Hepatocyte (in vitro differentiated cells): ENCODE results near the gene FAM53B. TPM values are rescaled to one million over a fixed set of nuclear protein-coding genes. Genes with fewer than 3 reads are reported as not detected.
A peak's percentile ranks its signal among the peaks of the same experiment; 100 is the strongest.

Experiments
- DNase-seq: peaks from one replicate; pipeline ENCODE4 v3.0.0-alpha.2; 2016; ENCODE audit warnings: low spot score
- H2AFZ ChIP-seq: fragments of 200-600 bp; sonication (generic); 2 replicates; pipeline ENCODE4 v1.6.0; 2016; ENCODE audit warnings: antibody characterized with exemption, mild to moderate bottlenecking
- H3K27ac ChIP-seq: fragments of 200-600 bp; sonication (generic); 2 replicates; pipeline ENCODE4 v1.5.1; 2016; ENCODE audit warnings: mild to moderate bottlenecking
- H3K27me3 ChIP-seq: fragments of 200-600 bp; sonication (generic); 2 replicates; pipeline ENCODE4 v1.6.1; 2016
- H3K36me3 ChIP-seq: fragments of 200-600 bp; sonication (generic); replicated peaks from 2 replicates; pipeline ENCODE4 v1.5.1; 2016; ENCODE audit warnings: low read depth; ENCODE audit not compliant: insufficient read depth
- H3K4me1 ChIP-seq: fragments of 200-600 bp; sonication (generic); 2 replicates; pipeline ENCODE4 v1.5.1; 2016; ENCODE audit warnings: mild to moderate bottlenecking, moderate library complexity; ENCODE audit not compliant: insufficient read depth
- H3K4me2 ChIP-seq: fragments of 200-600 bp; sonication (generic); 2 replicates; pipeline ENCODE4 v1.6.0; 2016
- H3K4me3 ChIP-seq: fragments of 200-600 bp; sonication (generic); 2 replicates; pipeline ENCODE4 v1.5.1; 2016; ENCODE audit warnings: mild to moderate bottlenecking
- H3K79me2 ChIP-seq: fragments of 200-600 bp; sonication (generic); 2 replicates; pipeline ENCODE4 v1.6.0; 2017; ENCODE audit warnings: mild to moderate bottlenecking
- H3K9me2 ChIP-seq: fragments of 200-600 bp; sonication (generic); replicated peaks from 2 replicates; pipeline ENCODE4 v1.6.0; 2017; ENCODE audit warnings: mild to moderate bottlenecking; ENCODE audit not compliant: insufficient read depth
- H3K9me3 ChIP-seq: fragments of 200-600 bp; sonication (generic); 2 replicates; pipeline ENCODE4 v1.5.1; 2016; ENCODE audit warnings: low read depth, mild to moderate bottlenecking
- H4K20me1 ChIP-seq: fragments of 200-600 bp; sonication (generic); 2 replicates; pipeline ENCODE4 v1.6.0; 2016; ENCODE audit warnings: mild to moderate bottlenecking; ENCODE audit not compliant: insufficient read depth, poor library complexity, severe bottlenecking
- CTCF ChIP-seq: fragments of 200-600 bp; sonication (generic); IDR thresholded peaks from 2 replicates; pipeline ENCODE4 v1.5.1; 2016; ENCODE audit warnings: antibody characterized with exemption, mild to moderate bottlenecking; ENCODE audit not compliant: poor library complexity
- EZH2 ChIP-seq: fragments of 200-600 bp; sonication (generic); IDR thresholded peaks from 2 replicates; pipeline ENCODE4 v1.6.1; 2016; ENCODE audit warnings: antibody characterized with exemption, mild to moderate bottlenecking, borderline replicate concordance
- EZH2phosphoT487 ChIP-seq: fragments of 200-600 bp; sonication (generic); IDR thresholded peaks from one replicate; pipeline ENCODE4 v1.6.1; 2018; ENCODE audit warnings: antibody characterized with exemption, mild to moderate bottlenecking, low read depth, moderate library complexity; ENCODE audit not compliant: unreplicated experiment, severe bottlenecking
- WGBS: methylation state at CpG from one replicate; pipeline ENCODE4 v1.1.6; 2016; ENCODE audit warnings: low lambda C conversion rate; ENCODE audit errors: missing lambda C conversion rate; 5-methylcytosine and 5-hydroxymethylcytosine counted together
- polyA plus RNA-seq: library from polyadenylated mRNA; unstranded; fragments of >200 nt; fragmentation: Nextera tagmentation; extraction: Ambion mirVana; gene quantifications from 2 replicates; pipeline ENCODE4 v1.2.1, GENCODE V29; 2016
- total RNA-seq: library from RNA; depleted of rRNA; stranded (reverse); fragments of >200 nt; gene quantifications from 2 replicates; pipeline ENCODE4 v1.2.3, GENCODE V29; 2014

FAM53B gene
- total and polyA plus RNA-seq, 2 experiments from 2014 or later, result 10.3 to 23.6 TPM

GRCh38 chr10:124681626-124682552 is 62.3 kb downstream of the FAM53B start:
- Histone ChIP-seq H3K36me3 (no peaks in the 10 kb centered on the region), H4K20me1 (peaks cover 6% of the 10 kb centered on the region), H3K4me2 (no peak overlapping the region), H3K4me3 (no peak overlapping the region), H3K79me2 (peaks cover 40% of the 10 kb centered on the region), H2AFZ (no peak overlapping the region), H3K4me1 (peaks cover under 1% of the 10 kb centered on the region), H3K27ac (no peak overlapping the region), H3K9me2 (no peaks in the 10 kb centered on the region), H3K9me3 (no peaks in the 10 kb centered on the region), H3K27me3 (no peaks in the 10 kb centered on the region)
- DNase-seq, result no peak
- TF ChIP-seq CTCF, result no peak
- TF ChIP-seq EZH2phosphoT487, result no peak
- TF ChIP-seq EZH2, result no peak
- WGBS, result 97% methylated on average over 36 of the region's 36 CpGs

- no peak for DNase-seq
- peaks cover 48% of the 10 kb centered on the region for H3K79me2 ChIP-seq
- WGBS, result 96% methylated on average over 5 of the region's 5 CpGs
- no peaks in the 10 kb centered on the region for H3K36me3 ChIP-seq
- H2AFZ ChIP-seq, result no peak overlapping the region
- no peak overlapping the region for H3K4me2 ChIP-seq
- H3K27me3 ChIP-seq, result no peaks in the 10 kb centered on the region
- no peak overlapping the region for H3K4me3 ChIP-seq
- H3K27ac ChIP-seq, result peak overlapping the region; percentile 7
- no peaks in the 10 kb centered on the region for H3K9me2 ChIP-seq
- peaks cover 7% of the 10 kb centered on the region for H3K4me1 ChIP-seq
- peaks cover 6% of the 10 kb centered on the region for H4K20me1 ChIP-seq
- no peak for TF ChIP-seq EZH2
- no peak for TF ChIP-seq CTCF
- TF ChIP-seq EZH2phosphoT487, result no peak
- H3K9me3 ChIP-seq, result no peaks in the 10 kb centered on the region
Observed at GRCh38 chr10:124681091-124681490, 63.1 kb downstream of the FAM53B start.

GRCh38 chr10:124680675-124681074 is 63.5 kb downstream of the FAM53B start:
- WGBS, result 92% methylated on average over 7 of the region's 7 CpGs

GRCh38 chr10:124679401-124679800 is 64.8 kb downstream of the FAM53B start:
- Histone ChIP-seq H3K4me3 (no peak overlapping the region), H3K4me1 (peaks cover 7% of the 10 kb centered on the region), H4K20me1 (peaks cover 6% of the 10 kb centered on the region), H3K9me3 (no peaks in the 10 kb centered on the region), H3K79me2 (peaks cover 63% of the 10 kb centered on the region), H3K36me3 (no peaks in the 10 kb centered on the region), H3K27ac (no peak overlapping the region), H3K4me2 (no peak overlapping the region), H3K27me3 (no peaks in the 10 kb centered on the region), H2AFZ (no peak overlapping the region), H3K9me2 (no peaks in the 10 kb centered on the region)
- no peak for TF ChIP-seq EZH2phosphoT487
- no peak for TF ChIP-seq EZH2
- TF ChIP-seq CTCF, result no peak
- WGBS, result 80% methylated on average over 6 of the region's 8 CpGs
- no peak for DNase-seq

More at GRCh38 chr10:124680675-124681074, 63.5 kb downstream of the FAM53B start:
- no peaks in the 10 kb centered on the region for H3K27me3 ChIP-seq
- no peak overlapping the region for H3K4me3 ChIP-seq
- peaks cover 6% of the 10 kb centered on the region for H4K20me1 ChIP-seq
- no peak overlapping the region for H3K27ac ChIP-seq
- no peak for DNase-seq
- peaks cover 7% of the 10 kb centered on the region for H3K4me1 ChIP-seq
- no peak for TF ChIP-seq EZH2
- no peak overlapping the region for H3K4me2 ChIP-seq
- H3K36me3 ChIP-seq, result no peaks in the 10 kb centered on the region
- no peaks in the 10 kb centered on the region for H3K9me3 ChIP-seq
- no peak overlapping the region for H2AFZ ChIP-seq
- H3K79me2 ChIP-seq, result peaks cover 52% of the 10 kb centered on the region
- H3K9me2 ChIP-seq, result no peaks in the 10 kb centered on the region
